Measurements from ENCODE around the gene TMEM109.

The TMEM109 gene

DNA sequence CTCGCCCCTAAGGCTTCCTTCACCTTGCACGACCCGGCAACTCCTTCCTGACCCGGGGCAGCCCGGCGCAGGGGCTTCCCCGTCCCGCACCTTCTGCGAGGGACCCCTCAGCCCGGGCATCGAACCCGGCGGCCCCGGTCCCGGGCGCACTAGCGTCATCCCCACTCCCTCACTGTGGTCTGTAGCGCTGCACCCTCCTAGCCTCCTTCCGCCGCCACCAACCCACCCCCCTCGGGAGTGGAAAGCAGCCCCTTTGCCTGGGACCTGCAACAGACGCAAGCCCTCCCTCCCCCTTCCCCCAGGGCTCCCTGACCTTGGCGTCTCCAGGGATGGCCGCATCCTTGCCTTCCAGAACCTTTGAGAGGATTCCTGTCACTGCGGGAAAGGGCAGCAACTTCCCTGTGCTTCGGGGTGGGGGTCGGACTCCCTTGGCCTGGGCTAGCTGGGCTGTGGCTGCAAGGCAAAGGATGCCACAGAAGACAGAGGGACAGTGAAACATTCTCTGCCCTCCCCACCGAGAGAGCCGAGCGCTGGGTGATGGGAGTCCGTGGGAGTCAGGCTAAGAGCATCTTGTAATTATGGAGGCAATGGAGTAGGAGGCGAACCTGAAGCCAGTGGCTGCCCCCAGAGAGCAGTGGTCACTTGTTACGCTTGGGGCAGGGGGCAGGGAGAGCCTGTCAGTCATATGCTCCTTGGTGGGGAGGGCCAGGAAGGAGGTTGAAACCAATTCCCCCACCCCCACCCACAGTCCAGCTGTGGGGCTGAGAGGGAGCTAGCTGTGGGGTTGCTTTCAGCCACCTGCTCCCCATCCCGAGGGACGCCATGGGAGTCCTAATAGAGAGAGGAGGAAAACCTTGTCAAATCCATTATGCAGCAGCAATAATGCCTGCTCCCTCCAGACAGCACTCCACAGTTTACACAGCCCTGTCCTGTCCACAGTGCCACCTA is 11.2 kb downstream of the TMEM109 start:
- H4K20me1 ChIP-seq (ENCODE audit: insufficient read depth, low read length, poor library complexity, severe bottlenecking) = no peaks in the 10 kb centered on the region
- TF ChIP-seq, protein P1, sequence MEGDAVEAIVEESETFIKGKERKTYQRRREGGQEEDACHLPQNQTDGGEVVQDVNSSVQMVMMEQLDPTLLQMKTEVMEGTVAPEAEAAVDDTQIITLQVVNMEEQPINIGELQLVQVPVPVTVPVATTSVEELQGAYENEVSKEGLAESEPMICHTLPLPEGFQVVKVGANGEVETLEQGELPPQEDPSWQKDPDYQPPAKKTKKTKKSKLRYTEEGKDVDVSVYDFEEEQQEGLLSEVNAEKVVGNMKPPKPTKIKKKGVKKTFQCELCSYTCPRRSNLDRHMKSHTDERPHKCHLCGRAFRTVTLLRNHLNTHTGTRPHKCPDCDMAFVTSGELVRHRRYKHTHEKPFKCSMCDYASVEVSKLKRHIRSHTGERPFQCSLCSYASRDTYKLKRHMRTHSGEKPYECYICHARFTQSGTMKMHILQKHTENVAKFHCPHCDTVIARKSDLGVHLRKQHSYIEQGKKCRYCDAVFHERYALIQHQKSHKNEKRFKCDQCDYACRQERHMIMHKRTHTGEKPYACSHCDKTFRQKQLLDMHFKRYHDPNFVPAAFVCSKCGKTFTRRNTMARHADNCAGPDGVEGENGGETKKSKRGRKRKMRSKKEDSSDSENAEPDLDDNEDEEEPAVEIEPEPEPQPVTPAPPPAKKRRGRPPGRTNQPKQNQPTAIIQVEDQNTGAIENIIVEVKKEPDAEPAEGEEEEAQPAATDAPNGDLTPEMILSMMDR (conservative IDR thresholded peaks at IDR 0.05; ENCODE audit: low read length) = no peak
- no peak for TF ChIP-seq EZH2phosphoT487 (IDR thresholded peaks at IDR 0.05; ENCODE audit: borderline replicate concordance)
- no peaks in the 10 kb centered on the region for H3K9me3 ChIP-seq (ENCODE audit: insufficient read depth, low read depth, low read length)
- no peaks in the 10 kb centered on the region for H3K27me3 ChIP-seq (ENCODE audit: insufficient read depth, low read length, poor library complexity, severe bottlenecking)
- peak overlapping the region; percentile 70 for H3K4me2 ChIP-seq (ENCODE audit: low read depth, low read length, poor library complexity, severe bottlenecking)
- peaks cover 18% of the 10 kb centered on the region for H3K4me1 ChIP-seq (ENCODE audit: insufficient read depth, low read length, poor library complexity, severe bottlenecking)
- H3K9ac ChIP-seq (ENCODE audit: low read depth, low read length, poor library complexity, severe bottlenecking) = peak overlapping the region; percentile 26
- H3K79me2 ChIP-seq (ENCODE audit: insufficient read depth, low read length) = no peaks in the 10 kb centered on the region; the same call in 1 of the 2 replicates
- 0 out of 2 replicates have a peak overlapping the region, but pooled peaks have one; percentile 54 for H2AFZ ChIP-seq (ENCODE audit: low read length)
- no peaks in the 10 kb centered on the region for H3F3A ChIP-seq (ENCODE audit: low read depth)
- H3K4me3 ChIP-seq (ENCODE audit: low read length, poor library complexity, severe bottlenecking) = peak overlapping the region; percentile 72
- peaks cover 31% of the 10 kb centered on the region; the same call in 1 of the 2 replicates for H3K36me3 ChIP-seq (ENCODE audit: insufficient read depth, low read length)
- H3K9me2 ChIP-seq (replicated peaks; ENCODE audit: low read depth, low read length) = no peaks in the 10 kb centered on the region

- H4K20me1 ChIP-seq (ENCODE audit: insufficient read depth, low read length, poor library complexity, severe bottlenecking) = no peaks in the 10 kb centered on the region
- no peaks in the 10 kb centered on the region for H3K79me2 ChIP-seq (ENCODE audit: insufficient read depth, low read length)
- no peak for TF ChIP-seq EZH2phosphoT487 (IDR thresholded peaks at IDR 0.05; ENCODE audit: borderline replicate concordance)
- TF ChIP-seq, protein P1 (conservative IDR thresholded peaks at IDR 0.05; ENCODE audit: low read length) = no peak
Observed at GRCh38 chr11:60925868-60926267, 11.9 kb downstream of the TMEM109 start.

DNA sequence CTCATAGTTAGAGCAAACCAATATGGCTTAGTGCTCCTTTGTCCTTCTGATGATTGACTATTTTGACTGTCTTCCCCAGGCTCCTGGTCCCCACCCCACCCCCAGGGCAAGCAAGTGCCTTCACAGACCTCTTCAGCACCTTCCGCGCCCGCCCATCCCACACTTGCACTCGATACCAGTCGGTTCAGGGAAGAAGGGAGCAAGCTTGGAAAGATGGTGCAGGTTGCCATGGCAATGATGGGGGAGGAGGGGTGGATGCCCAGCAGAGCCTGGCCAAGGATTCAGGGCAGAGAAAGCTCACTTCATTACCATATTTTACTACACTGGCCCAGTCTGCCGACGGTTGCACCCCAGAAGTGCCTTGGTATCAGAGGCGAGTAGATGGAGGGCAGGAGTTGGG is 12.5 kb downstream of the TMEM109 start:
- no peaks in the 10 kb centered on the region for H3K79me2 ChIP-seq (ENCODE audit: insufficient read depth, low read length)
- H3F3A ChIP-seq (ENCODE audit: low read depth) = no peaks in the 10 kb centered on the region
- no peak overlapping the region for H3K4me2 ChIP-seq (ENCODE audit: low read depth, low read length, poor library complexity, severe bottlenecking)
- H3K27me3 ChIP-seq (ENCODE audit: insufficient read depth, low read length, poor library complexity, severe bottlenecking) = no peaks in the 10 kb centered on the region
- H3K4me1 ChIP-seq (ENCODE audit: insufficient read depth, low read length, poor library complexity, severe bottlenecking) = peaks cover 18% of the 10 kb centered on the region
- TF ChIP-seq, protein P1 (conservative IDR thresholded peaks at IDR 0.05; ENCODE audit: low read length) = no peak
- TF ChIP-seq EZH2phosphoT487 (IDR thresholded peaks at IDR 0.05; ENCODE audit: borderline replicate concordance) = no peak
- no peak overlapping the region for H3K9ac ChIP-seq (ENCODE audit: low read depth, low read length, poor library complexity, severe bottlenecking)
- H2AFZ ChIP-seq (ENCODE audit: low read length) = no peak overlapping the region
- no peaks in the 10 kb centered on the region for H4K20me1 ChIP-seq (ENCODE audit: insufficient read depth, low read length, poor library complexity, severe bottlenecking)
- H3K9me2 ChIP-seq (replicated peaks; ENCODE audit: low read depth, low read length) = no peaks in the 10 kb centered on the region
- H3K36me3 ChIP-seq (ENCODE audit: insufficient read depth, low read length) = peaks cover 18% of the 10 kb centered on the region; the same call in 1 of the 2 replicates
- no peak overlapping the region for H3K4me3 ChIP-seq (ENCODE audit: low read length, poor library complexity, severe bottlenecking)
- no peaks in the 10 kb centered on the region for H3K9me3 ChIP-seq (ENCODE audit: insufficient read depth, low read depth, low read length)

More at GRCh38 chr11:60925868-60926267, 11.9 kb downstream of the TMEM109 start:
- Histone ChIP-seq H3K27me3 (ENCODE audit: insufficient read depth, low read length, poor library complexity, severe bottlenecking) (no peaks in the 10 kb centered on the region), H3K9me2 (replicated peaks; ENCODE audit: low read depth, low read length) (no peaks in the 10 kb centered on the region), H3K4me3 (ENCODE audit: low read length, poor library complexity, severe bottlenecking) (no peak overlapping the region), H3K4me1 (ENCODE audit: insufficient read depth, low read length, poor library complexity, severe bottlenecking) (peaks cover 18% of the 10 kb centered on the region), H3K9ac (ENCODE audit: low read depth, low read length, poor library complexity, severe bottlenecking) (no peak overlapping the region), H3K36me3 (ENCODE audit: insufficient read depth, low read length) (peaks cover 24% of the 10 kb centered on the region; the same call in 1 of the 2 replicates), H2AFZ (ENCODE audit: low read length) (no peak overlapping the region), H3K9me3 (ENCODE audit: insufficient read depth, low read depth, low read length) (no peaks in the 10 kb centered on the region), H3K4me2 (ENCODE audit: low read depth, low read length, poor library complexity, severe bottlenecking) (no peak overlapping the region), H3F3A (ENCODE audit: low read depth) (no peaks in the 10 kb centered on the region)
